Spinal cord (tissue), 10 donors: ENCODE data around the gene CSNK2A1. TPM values are rescaled to one million over a fixed set of nuclear protein-coding genes. Genes with fewer than 3 reads are reported as not detected.

Experiments
- DNase-seq, 6 donors: peaks; one replicate each; pipeline versions ENCODE4 v3.0.0 to v3.0.0-alpha.2; 2013 to 2015; ENCODE audit warnings: low spot score in 6 of 6, low read depth in 4 of 6
- H3K27ac ChIP-seq: one replicate; pipeline ENCODE4 v1.5.1; 2013; ENCODE audit warnings: low read depth, low read length, control low read depth
- H3K27me3 ChIP-seq: one replicate; pipeline ENCODE4 v1.6.1; 2013; ENCODE audit warnings: low read length; ENCODE audit not compliant: control insufficient read depth, insufficient read depth
- H3K36me3 ChIP-seq: one replicate; pipeline ENCODE4 v1.6.1; 2013; ENCODE audit warnings: low read length; ENCODE audit not compliant: control insufficient read depth, insufficient read depth
- H3K4me1 ChIP-seq: one replicate; pipeline ENCODE4 v1.6.1; 2013; ENCODE audit warnings: low read length; ENCODE audit not compliant: control insufficient read depth, insufficient read depth
- H3K4me3 ChIP-seq: one replicate; pipeline ENCODE4 v1.5.1; 2013; ENCODE audit warnings: low read depth, low read length, control low read depth
- H3K9me3 ChIP-seq: one replicate; pipeline ENCODE4 v1.6.1; 2013; ENCODE audit warnings: low read length; ENCODE audit not compliant: control insufficient read depth, insufficient read depth
- WGBS: methylation state at CpG from one replicate; pipeline ENCODE4 v1.1.5; 2013; ENCODE audit warnings: missing lambda C conversion rate; ENCODE audit not compliant: insufficient coverage; 5-methylcytosine and 5-hydroxymethylcytosine counted together
- polyA plus RNA-seq, 2 donors: library from polyadenylated mRNA; unstranded; fragments of 120-200 nt; gene quantifications; one replicate each; pipeline ENCODE4 v1.2.1, GENCODE V29; 2013; ENCODE audit not compliant: insufficient read length in 2 of 2
- total RNA-seq, 2 donors: library from RNA; depleted of rRNA in 1 of 2; stranded (reverse); fragments of 120-200 nt in 1 of 2; fragments of >200 nt in 1 of 2; gene quantifications; one replicate each; pipeline versions ENCODE4 v1.2.3 to v1.2.4, GENCODE V29; 2013 to 2014
- donor health status: healthy.

CSNK2A1 gene
- total and polyA plus RNA-seq, 4 donors: 121 to 164 (median 146) TPM

- H3K9me3 ChIP-seq: no peaks in the 10 kb centered on the region
- DNase-seq: no peak
- no peak overlapping the region for H3K27ac ChIP-seq
- H3K4me1 ChIP-seq: peaks cover 3% of the 10 kb centered on the region
- H3K27me3 ChIP-seq: no peaks in the 10 kb centered on the region
- 100% methylated on average over 4 of the region's 5 CpGs for WGBS
- peaks cover 84% of the 10 kb centered on the region for H3K36me3 ChIP-seq
- no peak overlapping the region for H3K4me3 ChIP-seq
Observed at GRCh38 chr20:436476-436875, 107.1 kb downstream of the CSNK2A1 start.

GRCh38 chr20:435558-435957 lies 108.0 kb downstream of the CSNK2A1 start:
- 76% methylated on average over 4 of the region's 7 CpGs for WGBS
- Histone ChIP-seq H3K36me3 (peaks cover 84% of the 10 kb centered on the region), H3K27ac (no peak overlapping the region), H3K27me3 (no peaks in the 10 kb centered on the region), H3K9me3 (no peaks in the 10 kb centered on the region), H3K4me1 (peaks cover 3% of the 10 kb centered on the region), H3K4me3 (no peak overlapping the region)
- DNase-seq: no peak

- peaks cover 86% of the 10 kb centered on the region for H3K36me3 ChIP-seq
- peaks cover 3% of the 10 kb centered on the region for H3K4me1 ChIP-seq
- 75% methylated on average over 14 of the region's 16 CpGs for WGBS
- H3K27ac ChIP-seq: no peak overlapping the region
- no peak for DNase-seq
- no peaks in the 10 kb centered on the region for H3K27me3 ChIP-seq
- H3K4me3 ChIP-seq: no peak overlapping the region
- no peaks in the 10 kb centered on the region for H3K9me3 ChIP-seq
Observed at GRCh38 chr20:434661-435419, 108.8 kb downstream of the CSNK2A1 start.

- H3K27me3 ChIP-seq: no peaks in the 10 kb centered on the region
- no peak overlapping the region for H3K27ac ChIP-seq
- H3K4me1 ChIP-seq: peaks cover 3% of the 10 kb centered on the region
- H3K4me3 ChIP-seq: no peak overlapping the region
- WGBS: 70% methylated on average over 6 of the region's 11 CpGs
- H3K9me3 ChIP-seq: no peaks in the 10 kb centered on the region
- DNase-seq: no peak
- H3K36me3 ChIP-seq: peaks cover 87% of the 10 kb centered on the region
Observed at GRCh38 chr20:434221-434620, 109.4 kb downstream of the CSNK2A1 start.

GRCh38 chr20:433300-433975 lies 110.2 kb downstream of the CSNK2A1 start:
- no peak for DNase-seq
- Histone ChIP-seq H3K36me3 (peaks cover 87% of the 10 kb centered on the region), H3K27me3 (no peaks in the 10 kb centered on the region), H3K4me3 (no peak overlapping the region), H3K4me1 (peaks cover 3% of the 10 kb centered on the region), H3K27ac (no peak overlapping the region), H3K9me3 (no peaks in the 10 kb centered on the region)
- 89% methylated on average over 10 of the region's 12 CpGs for WGBS

GRCh38 chr20:432677-433299 lies 110.8 kb downstream of the CSNK2A1 start:
- H3K27me3 ChIP-seq: no peaks in the 10 kb centered on the region
- H3K27ac ChIP-seq: no peak overlapping the region
- 89% methylated on average over 8 of the region's 11 CpGs for WGBS
- peaks cover 3% of the 10 kb centered on the region for H3K4me1 ChIP-seq
- H3K36me3 ChIP-seq: peaks cover 87% of the 10 kb centered on the region
- H3K4me3 ChIP-seq: no peak overlapping the region
- no peaks in the 10 kb centered on the region for H3K9me3 ChIP-seq
- DNase-seq: no peak

- Histone ChIP-seq H3K4me1 (peaks cover 3% of the 10 kb centered on the region), H3K27ac (no peak overlapping the region)
- WGBS: 95% methylated on average over 13 of the region's 13 CpGs
Observed at GRCh38 chr20:432208-432607, 111.4 kb downstream of the CSNK2A1 start.

GRCh38 chr20:431012-431904 lies 112.3 kb downstream of the CSNK2A1 start:
- WGBS: 59% methylated on average over 13 of the region's 17 CpGs
- H3K4me1 ChIP-seq: peaks cover 3% of the 10 kb centered on the region
- peaks cover 83% of the 10 kb centered on the region for H3K36me3 ChIP-seq
- H3K27me3 ChIP-seq: no peaks in the 10 kb centered on the region
- no peak overlapping the region for H3K4me3 ChIP-seq
- H3K27ac ChIP-seq: no peak overlapping the region
- peak; percentile 31 to 91 (median 55) for DNase-seq
- H3K9me3 ChIP-seq: no peaks in the 10 kb centered on the region

More at GRCh38 chr20:432208-432607, 111.4 kb downstream of the CSNK2A1 start:
- H3K36me3 ChIP-seq: peaks cover 89% of the 10 kb centered on the region
- no peaks in the 10 kb centered on the region for H3K9me3 ChIP-seq
- no peak overlapping the region for H3K4me3 ChIP-seq
- no peaks in the 10 kb centered on the region for H3K27me3 ChIP-seq
- no peak for DNase-seq
